H1 (cell line): Measurements from ENCODE around the gene SMIM32. TPM values are rescaled to one million over a fixed set of nuclear protein-coding genes. Genes with fewer than 3 reads are reported as not detected.

Experiments used
- CTCF ChIA-PET: fragments of 300-600 bp; sonication (Branson Sonifier 250); formaldehyde crosslinking; loops from one replicate; lab custom pipeline; 2021; ENCODE audit not compliant: partially characterized antibody; lab: Charles Lee
- POLR2A ChIA-PET: fragments of 300-600 bp; sonication (Branson Sonifier 250); formaldehyde crosslinking; loops from one replicate; lab custom pipeline; 2021; ENCODE audit warnings: inconsistent platforms; ENCODE audit not compliant: partially characterized antibody; lab: Charles Lee
- DNase-seq, 2 experiments: peaks; one replicate each; pipeline versions ENCODE4 v3.0.0 to v3.0.0-alpha.2; 2010 to 2022; ENCODE audit warnings: low spot score in 2 of 2, low read depth in 1 of 2, mixed read lengths in 1 of 2
- FAIRE-seq: peaks from 2 replicates; lab custom pipeline; 2011; peaks lifted over from hg19 to GRCh38; lab: Jason Lieb, UNC
- H2AFZ ChIP-seq: 2 replicates; pipeline ENCODE4 v1.8.1; 2012; ENCODE audit warnings: low read length, inconsistent platforms
- H2AK5ac ChIP-seq: 2 replicates; pipeline ENCODE4 v1.6.1; 2013; ENCODE audit warnings: low read depth, low read length
- H2BK120ac ChIP-seq: replicated peaks from 2 replicates; pipeline ENCODE3; 2013; ENCODE audit warnings: low read depth, low read length, inconsistent platforms
- H2BK12ac ChIP-seq: 2 replicates; pipeline ENCODE4 v1.6.1; 2013; ENCODE audit warnings: low read depth, low read length
- H2BK15ac ChIP-seq: 2 replicates; pipeline ENCODE4 v1.6.1; 2013; ENCODE audit warnings: low read length
- H2BK20ac ChIP-seq: 2 replicates; pipeline ENCODE4 v1.6.1; 2013; ENCODE audit warnings: low read length
- H2BK5ac ChIP-seq: 2 replicates; pipeline ENCODE4 v1.6.1; 2013; ENCODE audit warnings: low read depth, low read length
- H3K14ac ChIP-seq: 2 replicates; pipeline ENCODE4 v1.6.1; 2013; ENCODE audit warnings: inconsistent platforms; ENCODE audit not compliant: insufficient read length
- H3K18ac ChIP-seq: 2 replicates; pipeline ENCODE4 v1.6.1; 2013; ENCODE audit warnings: low read length; ENCODE audit errors: extremely low read depth
- H3K23ac ChIP-seq: 2 replicates; pipeline ENCODE4 v1.6.1; 2013; ENCODE audit warnings: inconsistent platforms; ENCODE audit not compliant: insufficient read length
- H3K23me2 ChIP-seq: 2 replicates; pipeline ENCODE4 v1.6.1; 2013; ENCODE audit warnings: low read depth, low read length
- H3K27ac ChIP-seq: 2 replicates; pipeline ENCODE4 v1.6.1; 2011; ENCODE audit warnings: low read depth, low read length, inconsistent platforms
- H3K27me3 ChIP-seq, 4 experiments: replicated peaks in 1 of 4; 1 replicate in 1 of 4; 2 replicates in 3 of 4; pipeline versions ENCODE4 v1.6.1 to v1.8.1; 2011 to 2013; ENCODE audit warnings: low read length in 3 of 4, mild to moderate bottlenecking in 3 of 4, inconsistent platforms in 2 of 4, mixed read lengths in 2 of 4, moderate library complexity in 1 of 4; ENCODE audit not compliant: control insufficient read depth in 3 of 4, insufficient read depth in 3 of 4; ENCODE audit errors: extremely low read depth in 1 of 4
- H3K36me3 ChIP-seq, 4 experiments: 2 replicates each; pipeline versions ENCODE4 v1.6.1 to v1.8.1; 2011 to 2013; ENCODE audit warnings: mild to moderate bottlenecking in 4 of 4, low read length in 3 of 4, moderate library complexity in 2 of 4, control low read depth in 1 of 4, inconsistent platforms in 1 of 4; ENCODE audit not compliant: insufficient read depth in 4 of 4, control insufficient read depth in 2 of 4
- H3K4ac ChIP-seq: replicated peaks from 2 replicates; pipeline ENCODE3; 2013; ENCODE audit warnings: low read length, low read depth, mixed read lengths, inconsistent platforms; ENCODE audit not compliant: insufficient read length
- H3K4me1 ChIP-seq, 4 experiments: replicated peaks in 1 of 4; 1 replicate in 1 of 4; 2 replicates in 3 of 4; pipeline versions ENCODE4 v1.6.1 to v1.8.1; 2011 to 2013; ENCODE audit warnings: low read length in 3 of 4, inconsistent platforms in 2 of 4, mixed read lengths in 1 of 4; ENCODE audit not compliant: insufficient read depth in 4 of 4, control insufficient read depth in 3 of 4
- H3K4me2 ChIP-seq, 2 experiments: 2 replicates each; pipeline versions ENCODE4 v1.6.1 to v1.8.1; 2011 to 2013; ENCODE audit warnings: low read depth in 2 of 2, low read length in 2 of 2, control low read depth in 1 of 2, inconsistent platforms in 1 of 2, mild to moderate bottlenecking in 1 of 2; ENCODE audit not compliant: insufficient read depth in 1 of 2
- H3K4me3 ChIP-seq, 4 experiments: fragments of 200-600, 300-600 bp in 1 of 4; sonication (generic), shearing (Covaris generic), sonication (Bioruptor Twin) in 1 of 4; 2 replicates each; pipeline versions ENCODE4 v1.5.1 to v1.8.1; 2011 to 2016; ENCODE audit warnings: low read length in 4 of 4, low read depth in 3 of 4, control low read depth in 2 of 4, inconsistent platforms in 2 of 4, mild to moderate bottlenecking in 2 of 4, mixed read lengths in 1 of 4, moderate library complexity in 1 of 4; ENCODE audit not compliant: insufficient read depth in 2 of 4; ENCODE audit errors: extremely low read depth in 1 of 4
- H3K56ac ChIP-seq: replicated peaks from 2 replicates; pipeline ENCODE3; 2013; ENCODE audit warnings: low read depth, mild to moderate bottlenecking, mixed read lengths, low read length, inconsistent platforms; ENCODE audit not compliant: insufficient read length
- H3K79me1 ChIP-seq: 2 replicates; pipeline ENCODE4 v1.6.1; 2013; ENCODE audit warnings: low read depth, low read length, control low read depth
- H3K79me2 ChIP-seq, 2 experiments: 2 replicates each; pipeline versions ENCODE4 v1.6.1 to v1.8.1; 2012 to 2013; ENCODE audit warnings: low read length in 2 of 2, mild to moderate bottlenecking in 2 of 2, inconsistent platforms in 1 of 2; ENCODE audit not compliant: insufficient read depth in 2 of 2, control insufficient read depth in 1 of 2
- H3K9ac ChIP-seq, 4 experiments: replicated peaks in 1 of 4; 1 replicate in 1 of 4; 2 replicates in 3 of 4; pipeline versions ENCODE4 v1.6.1 to v1.8.1; 2011 to 2013; ENCODE audit warnings: low read depth in 3 of 4, low read length in 3 of 4, control low read depth in 2 of 4, mild to moderate bottlenecking in 2 of 4, moderate library complexity in 2 of 4, inconsistent platforms in 1 of 4; ENCODE audit errors: extremely low read depth in 1 of 4
- H3K9me3 ChIP-seq, 2 experiments: 2 replicates each; pipeline versions ENCODE4 v1.6.1 to v1.8.1; 2012 to 2013; ENCODE audit warnings: mild to moderate bottlenecking in 2 of 2, moderate library complexity in 2 of 2, control low read depth in 1 of 2, inconsistent platforms in 1 of 2, low read depth in 1 of 2, low read length in 1 of 2, mixed read lengths in 1 of 2; ENCODE audit not compliant: insufficient read depth in 2 of 2
- H4K20me1 ChIP-seq, 2 experiments: replicated peaks in 1 of 2; 2 replicates each; pipeline versions ENCODE3 to v1.8.1; 2011 to 2013; ENCODE audit warnings: inconsistent platforms in 2 of 2, low read length in 2 of 2, mild to moderate bottlenecking in 1 of 2; ENCODE audit not compliant: insufficient read depth in 2 of 2, control insufficient read depth in 1 of 2
- H4K5ac ChIP-seq: 2 replicates; pipeline ENCODE4 v1.6.1; 2013; ENCODE audit warnings: low read length, low read depth, mixed read lengths, inconsistent platforms; ENCODE audit not compliant: insufficient read length
- H4K8ac ChIP-seq: 2 replicates; pipeline ENCODE4 v1.8.0; 2013; ENCODE audit warnings: mild to moderate bottlenecking, moderate library complexity, low read length, inconsistent platforms; ENCODE audit not compliant: insufficient read depth; ENCODE audit errors: extremely low read depth
- H4K91ac ChIP-seq: replicated peaks from 2 replicates; pipeline ENCODE3; 2013; ENCODE audit warnings: low read length, mixed read lengths, inconsistent platforms; ENCODE audit not compliant: insufficient read length
- BACH1 ChIP-seq: IDR thresholded peaks from 2 replicates; pipeline ENCODE4 v1.6.1; 2012; ENCODE audit warnings: low read length, improper control_type of control experiment
- CTCF ChIP-seq, 3 experiments: IDR thresholded peaks; 1 replicate in 2 of 3; 2 replicates in 1 of 3; pipeline versions ENCODE4 v1.5.1 to v1.6.1; 2011; ENCODE audit warnings: low read length in 3 of 3, mild to moderate bottlenecking in 3 of 3, inconsistent platforms in 2 of 3, low read depth in 1 of 3, moderate library complexity in 1 of 3; ENCODE audit not compliant: insufficient read depth in 1 of 3; ENCODE audit errors: control extremely low read depth in 1 of 3
- HDAC6 ChIP-seq: IDR thresholded peaks from one replicate; pipeline ENCODE4 v1.7.1; 2012; ENCODE audit warnings: low read depth, mild to moderate bottlenecking, inconsistent platforms, low read length, moderate library complexity
- RNF2 ChIP-seq: fragments of 200-900, 300-1000 bp; sonication (generic); IDR thresholded peaks from 2 replicates; pipeline ENCODE4 v1.7.1; 2016; ENCODE audit warnings: borderline replicate concordance, low read depth, mild to moderate bottlenecking, antibody characterized with exemption, low read length; ENCODE audit not compliant: poor library complexity, severe bottlenecking; ENCODE audit errors: missing control alignments
- SIRT6 ChIP-seq: IDR thresholded peaks from one replicate; pipeline ENCODE4 v1.7.1; 2012; ENCODE audit warnings: low read length, inconsistent platforms
- SIX5 ChIP-seq: IDR thresholded peaks from 2 replicates; pipeline ENCODE4 v1.6.1; 2011; ENCODE audit warnings: mild to moderate bottlenecking, low read depth, low read length
- TEAD4 ChIP-seq: IDR thresholded peaks from 2 replicates; pipeline ENCODE4 v1.6.1; 2012; ENCODE audit warnings: low read depth, low read length, inconsistent platforms, mixed read lengths
- WGBS, 2 experiments: shearing (Covaris generic) in 1 of 2; methylation state at CpG; one replicate each; pipeline versions ENCODE4 v1.1.6 to v1.1.7; 2013 to 2015; ENCODE audit warnings: low lambda C conversion rate in 2 of 2, mixed read lengths in 2 of 2, inconsistent platforms in 1 of 2, low coverage in 1 of 2, missing lambda C conversion rate in 1 of 2; ENCODE audit not compliant: insufficient replicate concordance in 2 of 2, insufficient coverage in 1 of 2, insufficient read length in 1 of 2; ENCODE audit errors: extremely low coverage in 1 of 2, missing lambda C conversion rate in 1 of 2; 5-methylcytosine and 5-hydroxymethylcytosine counted together
- polyA plus RNA-seq, 7 experiments: library from polyadenylated mRNA; depleted of rRNA in 3 of 7; stranded (reverse) in 5 of 7; unstranded in 2 of 7; fragments of >200 nt in 5 of 7; fragments of 200-250 nt in 2 of 7; gene quantifications; 1 replicate in 5 of 7; 2 replicates in 1 of 7; 4 replicates in 1 of 7; pipeline versions ENCODE4 v1.2.1 to v1.2.3, GENCODE V29; 2011 to 2013; ENCODE audit warnings: missing spikeins in 2 of 7, mixed read lengths in 2 of 7
- total RNA-seq: library from RNA; stranded (reverse); fragmentation: NEBNext Ultra II Directional; extraction: Animal tissue kit (Norgen Biotek cat#: 25700); gene quantifications from 2 replicates; pipeline ENCODE4 v1.2.1, GENCODE V29; 2021
- TF ChIP-seq, protein P1 (sequence below): IDR thresholded peaks from 2 replicates; pipeline ENCODE4 v1.6.1; 2011; ENCODE audit warnings: low read length, improper control_type of control experiment

Gene SMIM32
- total and polyA plus RNA-seq, 2 of the 8 experiments (the other 6 are each of a cell fraction or from before 2014, with no cell fraction given), result 0.09 to 0.22 TPM

GRCh38 chr5:136146201-136146600, 46.8 kb downstream of the SMIM32 start:
- Histone ChIP-seq H3K27me3 (no peaks in the 10 kb centered on the region), H3K79me2 (peaks cover 3 to 99% of the 10 kb centered on the region in 2 experiments; a peak in 3 of 4 replicates), H3K14ac (no peak overlapping the region), H3K23ac (no peak overlapping the region), H3K4me1 (no peaks in the 10 kb centered on the region), H3K4me2 (no peak overlapping the region), H2BK12ac (no peak overlapping the region), H2BK5ac (no peak overlapping the region), H3K56ac (no peak overlapping the region), H2BK120ac (no peak overlapping the region), H4K8ac (no peak overlapping the region), H3K4me3 (no peak overlapping the region), H3K23me2 (no peaks in the 10 kb centered on the region; the same call in 1 of the 2 replicates), H3K4ac (no peak overlapping the region), H4K91ac (no peak overlapping the region), H2BK15ac (no peak overlapping the region), H3K18ac (no peak overlapping the region), H3K27ac (no peak overlapping the region), H3K79me1 (peaks cover 2% of the 10 kb centered on the region; the same call in 1 of the 2 replicates), H4K20me1 (peaks cover 14 to 20% of the 10 kb centered on the region in 2 experiments), H2AK5ac (no peak overlapping the region), H2AFZ (no peak overlapping the region), H3K36me3 (no peaks in the 10 kb centered on the region), H3K9me3 (no peaks in the 10 kb centered on the region), H2BK20ac (no peak overlapping the region), H4K5ac (no peak overlapping the region), H3K9ac (no peak overlapping the region)
- WGBS, 2 experiments, result 72% methylated on average over 3 of the region's 3 CpGs; no CpG with 5 or more reads in 1 of the 2 experiments
- CTCF ChIA-PET, result interaction anchor here (1.7 kb wide), 1 partner anchor 36 kb away, joined by 3 read pairs; no protein-coding TSS in a partner anchor
- DNase-seq (no peak), FAIRE-seq (no peak)
- POLR2A ChIA-PET, result no interaction called here
- no peak for TF ChIP-seq RNF2
- no peak for TF ChIP-seq BACH1
- no peak for TF ChIP-seq TEAD4
- TF ChIP-seq SIRT6, result no peak
- no peak for TF ChIP-seq HDAC6
- TF ChIP-seq, protein P1, sequence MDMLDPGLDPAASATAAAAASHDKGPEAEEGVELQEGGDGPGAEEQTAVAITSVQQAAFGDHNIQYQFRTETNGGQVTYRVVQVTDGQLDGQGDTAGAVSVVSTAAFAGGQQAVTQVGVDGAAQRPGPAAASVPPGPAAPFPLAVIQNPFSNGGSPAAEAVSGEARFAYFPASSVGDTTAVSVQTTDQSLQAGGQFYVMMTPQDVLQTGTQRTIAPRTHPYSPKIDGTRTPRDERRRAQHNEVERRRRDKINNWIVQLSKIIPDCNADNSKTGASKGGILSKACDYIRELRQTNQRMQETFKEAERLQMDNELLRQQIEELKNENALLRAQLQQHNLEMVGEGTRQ, result no peak
- TF ChIP-seq SIX5, result no peak
- no peak for TF ChIP-seq CTCF (IDR thresholded peaks at IDR 0.05; ENCODE audit: control extremely low read depth in 1 of 3, insufficient read depth in 1 of 3, low read depth in 1 of 3, low read length in 3 of 3)
